ENCODE results near the gene MXI1.

DNA sequence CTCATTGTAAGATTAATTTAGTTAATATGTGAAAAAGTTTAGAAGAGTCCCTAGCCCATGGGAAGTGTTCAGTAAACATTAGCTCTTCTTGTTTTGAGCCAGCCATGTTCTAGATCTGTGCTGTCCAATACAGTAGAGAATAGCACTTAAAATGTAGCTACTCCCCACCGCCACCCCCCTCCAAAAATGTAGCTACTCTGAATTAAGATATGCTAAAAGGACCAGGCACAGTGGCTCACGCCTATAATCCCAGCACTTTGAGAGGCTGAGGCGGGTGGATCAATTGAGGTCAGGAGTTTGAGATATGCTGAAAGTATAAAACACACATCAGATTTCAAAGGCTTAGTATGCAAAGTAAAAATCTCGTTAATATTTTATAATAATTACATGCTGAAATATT is 47.3 kb upstream of the MXI1 start:
- TF ChIP-seq, protein P1, sequence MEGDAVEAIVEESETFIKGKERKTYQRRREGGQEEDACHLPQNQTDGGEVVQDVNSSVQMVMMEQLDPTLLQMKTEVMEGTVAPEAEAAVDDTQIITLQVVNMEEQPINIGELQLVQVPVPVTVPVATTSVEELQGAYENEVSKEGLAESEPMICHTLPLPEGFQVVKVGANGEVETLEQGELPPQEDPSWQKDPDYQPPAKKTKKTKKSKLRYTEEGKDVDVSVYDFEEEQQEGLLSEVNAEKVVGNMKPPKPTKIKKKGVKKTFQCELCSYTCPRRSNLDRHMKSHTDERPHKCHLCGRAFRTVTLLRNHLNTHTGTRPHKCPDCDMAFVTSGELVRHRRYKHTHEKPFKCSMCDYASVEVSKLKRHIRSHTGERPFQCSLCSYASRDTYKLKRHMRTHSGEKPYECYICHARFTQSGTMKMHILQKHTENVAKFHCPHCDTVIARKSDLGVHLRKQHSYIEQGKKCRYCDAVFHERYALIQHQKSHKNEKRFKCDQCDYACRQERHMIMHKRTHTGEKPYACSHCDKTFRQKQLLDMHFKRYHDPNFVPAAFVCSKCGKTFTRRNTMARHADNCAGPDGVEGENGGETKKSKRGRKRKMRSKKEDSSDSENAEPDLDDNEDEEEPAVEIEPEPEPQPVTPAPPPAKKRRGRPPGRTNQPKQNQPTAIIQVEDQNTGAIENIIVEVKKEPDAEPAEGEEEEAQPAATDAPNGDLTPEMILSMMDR (IDR thresholded peaks at IDR 0.05) = no peak
- TF ChIP-seq EZH2phosphoT487 (IDR thresholded peaks at IDR 0.05) (no peak), EZH2 (IDR thresholded peaks at IDR 0.05) (no peak)
